ENCODE results near the gene FBXL5. TPM values are rescaled to one million over a fixed set of nuclear protein-coding genes. Genes with fewer than 3 reads are reported as not detected.

FBXL5 gene
- total RNA-seq, 3 donors from 2014 or later, result 44.8 to 104 (median 60.4) TPM

DNA sequence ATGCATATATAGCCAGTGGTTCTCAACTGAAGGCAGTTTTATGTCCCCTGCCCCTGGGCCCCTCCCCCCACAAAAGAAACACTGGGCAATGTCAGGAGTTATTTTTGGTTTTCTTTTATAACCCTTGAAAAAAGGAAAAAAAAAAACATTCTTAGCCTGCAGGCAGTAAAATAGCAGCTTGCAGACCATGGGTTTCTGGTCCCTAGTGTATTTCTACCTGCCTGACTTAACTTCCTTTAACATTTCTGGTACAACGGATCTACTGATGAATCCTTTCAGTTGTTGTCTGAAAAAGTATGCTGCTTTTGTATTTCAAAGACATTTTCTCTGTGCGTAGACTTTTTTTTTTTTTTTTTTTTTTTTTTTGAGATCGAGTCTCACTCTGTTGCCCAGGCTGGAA, 15.4 kb upstream of the FBXL5 start:
- no peak for ATAC-seq
- intact Hi-C loops (cut with DNase I, micrococcal nuclease), result no loop called here
- H3K4me1 ChIP-seq (ENCODE audit: low read depth), result no peaks in the 10 kb centered on the region
- no peaks in the 10 kb centered on the region for H3K36me3 ChIP-seq (ENCODE audit: low read depth)
- TF ChIP-seq, protein P1, sequence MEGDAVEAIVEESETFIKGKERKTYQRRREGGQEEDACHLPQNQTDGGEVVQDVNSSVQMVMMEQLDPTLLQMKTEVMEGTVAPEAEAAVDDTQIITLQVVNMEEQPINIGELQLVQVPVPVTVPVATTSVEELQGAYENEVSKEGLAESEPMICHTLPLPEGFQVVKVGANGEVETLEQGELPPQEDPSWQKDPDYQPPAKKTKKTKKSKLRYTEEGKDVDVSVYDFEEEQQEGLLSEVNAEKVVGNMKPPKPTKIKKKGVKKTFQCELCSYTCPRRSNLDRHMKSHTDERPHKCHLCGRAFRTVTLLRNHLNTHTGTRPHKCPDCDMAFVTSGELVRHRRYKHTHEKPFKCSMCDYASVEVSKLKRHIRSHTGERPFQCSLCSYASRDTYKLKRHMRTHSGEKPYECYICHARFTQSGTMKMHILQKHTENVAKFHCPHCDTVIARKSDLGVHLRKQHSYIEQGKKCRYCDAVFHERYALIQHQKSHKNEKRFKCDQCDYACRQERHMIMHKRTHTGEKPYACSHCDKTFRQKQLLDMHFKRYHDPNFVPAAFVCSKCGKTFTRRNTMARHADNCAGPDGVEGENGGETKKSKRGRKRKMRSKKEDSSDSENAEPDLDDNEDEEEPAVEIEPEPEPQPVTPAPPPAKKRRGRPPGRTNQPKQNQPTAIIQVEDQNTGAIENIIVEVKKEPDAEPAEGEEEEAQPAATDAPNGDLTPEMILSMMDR (IDR thresholded peaks at IDR 0.05), result no peak
- DNase-seq, result no peak
- H3K4me3 ChIP-seq, result no peak overlapping the region
- H3K9me3 ChIP-seq, result no peaks in the 10 kb centered on the region

DNA sequence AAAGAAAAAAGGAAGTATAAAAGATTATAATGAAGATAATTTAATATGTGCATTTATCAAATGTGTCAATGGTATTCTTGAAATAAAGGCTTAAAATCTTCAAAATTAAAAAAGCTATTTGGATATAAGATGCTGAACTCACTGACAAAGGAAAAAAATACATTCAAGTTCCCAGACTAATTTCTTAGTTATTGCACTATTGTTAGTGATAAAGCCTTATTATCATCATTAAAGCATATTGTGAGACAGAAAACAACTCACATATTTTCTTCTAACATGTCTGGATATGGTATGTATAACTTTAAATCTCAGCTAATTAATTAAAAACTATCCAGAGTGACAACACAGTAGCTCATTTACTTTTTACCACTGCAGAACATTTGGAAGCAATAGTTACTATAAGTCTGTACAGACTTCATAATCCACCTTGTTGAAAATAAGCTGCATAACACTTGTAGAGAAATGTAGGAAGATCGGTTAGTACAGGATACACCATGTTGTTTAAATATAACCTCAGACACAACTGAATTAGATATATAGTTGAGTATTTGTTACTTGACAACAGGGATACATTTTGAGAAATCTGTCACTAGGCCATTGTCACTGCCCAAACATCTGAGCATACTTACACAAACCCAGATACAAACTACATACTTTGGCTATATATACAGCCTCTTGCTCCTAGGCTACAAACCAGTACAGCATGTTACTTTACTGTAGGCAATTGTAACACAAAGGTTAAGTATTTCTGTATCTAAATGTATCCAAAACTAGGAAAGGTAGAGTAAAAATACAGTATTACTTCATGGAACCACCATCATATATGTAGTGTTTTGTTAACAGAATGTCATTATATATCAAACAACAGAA, 13.6 kb upstream of the FBXL5 start:
- Histone ChIP-seq H3K9me3 (no peaks in the 10 kb centered on the region), H3K4me3 (no peak overlapping the region), H3K36me3 (ENCODE audit: low read depth) (no peaks in the 10 kb centered on the region), H3K4me1 (ENCODE audit: low read depth) (no peaks in the 10 kb centered on the region)
- intact Hi-C loops (cut with DNase I, micrococcal nuclease), result no loop called here
- TF ChIP-seq, protein P1 (IDR thresholded peaks at IDR 0.05), result no peak
- ATAC-seq (no peak), DNase-seq (no peak)

DNA sequence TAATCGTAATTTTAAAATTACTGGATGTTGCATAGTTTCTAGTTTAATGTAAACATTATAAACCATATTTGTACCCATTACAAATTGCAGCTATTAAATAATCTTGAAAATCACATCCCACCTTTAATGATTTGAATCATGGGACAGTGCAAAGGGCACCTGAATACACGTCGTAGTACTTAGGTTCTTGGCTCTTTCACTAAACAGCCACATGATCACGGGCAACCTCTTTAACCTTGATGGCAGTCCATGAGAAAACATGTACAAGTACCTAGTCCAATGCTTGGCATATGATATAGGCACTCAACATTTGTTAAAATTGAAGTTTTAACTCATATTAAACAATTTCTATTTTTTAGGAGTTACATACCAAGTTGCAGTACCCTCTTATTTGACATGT, 11.8 kb upstream of the FBXL5 start:
- no peaks in the 10 kb centered on the region for H3K9me3 ChIP-seq
- H3K4me1 ChIP-seq (ENCODE audit: low read depth), result no peaks in the 10 kb centered on the region
- H3K36me3 ChIP-seq (ENCODE audit: low read depth), result no peaks in the 10 kb centered on the region
- no peak overlapping the region for H3K4me3 ChIP-seq
- TF ChIP-seq, protein P1 (IDR thresholded peaks at IDR 0.05), result no peak
- no peak for DNase-seq
- no peak for ATAC-seq
- intact Hi-C loops (cut with DNase I, micrococcal nuclease), result no loop called here

DNA sequence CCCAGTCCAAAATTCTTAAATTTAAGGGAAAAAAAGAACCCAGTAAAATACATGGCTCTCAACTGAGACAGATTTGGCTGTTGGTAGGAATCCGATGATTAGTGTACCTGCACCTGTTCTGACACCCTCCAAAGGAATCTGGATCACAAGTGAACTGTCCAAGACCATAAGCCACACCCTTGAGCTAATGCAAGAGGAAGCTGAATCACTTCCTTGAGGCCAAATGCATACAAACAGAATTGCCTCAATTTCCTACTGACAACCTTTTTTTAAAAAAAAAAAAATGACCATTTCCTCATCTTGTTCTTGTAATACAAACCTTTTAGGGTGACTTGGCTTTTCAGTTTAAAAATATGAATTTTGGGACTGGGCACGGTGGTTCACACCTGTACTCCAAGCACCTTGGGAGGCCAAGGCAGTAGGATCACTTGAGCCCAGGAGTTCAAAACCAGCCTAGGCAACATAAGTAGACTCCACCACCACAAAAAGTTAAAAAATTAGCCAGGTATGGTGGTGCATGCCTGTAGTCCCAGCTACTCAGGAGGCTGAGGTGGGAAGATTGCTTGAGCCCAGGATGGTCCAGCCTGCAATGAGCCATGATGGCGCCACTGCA, 10.7 kb upstream of the FBXL5 start:
- TF ChIP-seq, protein P1 (IDR thresholded peaks at IDR 0.05), result no peak
- intact Hi-C loops (cut with DNase I, micrococcal nuclease), result no loop called here
- DNase-seq (peak in 1 of 3 donors; percentile 46), ATAC-seq (peak; percentile 98)
- Histone ChIP-seq H3K4me1 (ENCODE audit: low read depth) (no peaks in the 10 kb centered on the region), H3K9me3 (no peaks in the 10 kb centered on the region), H3K36me3 (ENCODE audit: low read depth) (no peaks in the 10 kb centered on the region), H3K4me3 (no peak overlapping the region)

DNA sequence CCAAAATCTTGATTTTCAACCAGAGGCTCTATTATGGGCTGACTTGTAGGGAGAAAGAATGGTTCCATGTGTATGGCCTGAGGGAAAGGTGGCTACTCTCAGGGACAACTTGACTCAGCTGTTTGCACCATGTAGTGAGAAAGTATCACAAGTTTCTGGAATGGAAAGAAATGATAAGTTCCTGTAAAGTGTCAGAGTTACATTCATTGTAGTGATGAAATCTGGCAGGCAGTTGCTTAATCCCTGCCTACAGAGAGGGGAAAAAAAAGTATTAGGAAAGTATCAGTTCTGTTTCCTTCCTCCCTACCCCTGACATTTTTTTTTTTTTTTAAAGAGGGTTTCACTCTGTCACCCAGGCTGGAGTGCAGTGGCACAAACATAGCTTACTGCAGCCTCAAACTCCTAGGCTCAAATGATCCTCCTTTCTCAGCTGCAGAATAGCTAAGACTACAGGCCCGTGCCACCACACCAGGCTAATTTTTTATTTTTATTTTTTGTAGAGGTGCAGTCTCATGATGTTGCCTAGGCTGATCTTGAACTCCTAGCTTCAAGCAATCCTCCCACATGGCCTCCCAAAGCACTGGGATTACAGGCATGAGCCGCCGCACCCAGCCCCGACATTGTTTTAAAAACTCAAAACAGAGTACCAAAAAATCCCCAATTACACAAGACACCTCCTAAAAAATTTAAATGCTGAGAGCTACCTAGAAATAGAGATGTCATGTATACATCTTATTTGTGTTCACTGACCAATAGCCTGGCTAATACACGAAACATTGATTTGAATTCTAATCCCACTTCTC, 4.8 kb upstream of the FBXL5 start:
- DNase-seq (no peak), ATAC-seq (no peak)
- Histone ChIP-seq H3K4me1 (ENCODE audit: low read depth) (no peaks in the 10 kb centered on the region), H3K4me3 (no peak overlapping the region), H3K9me3 (no peaks in the 10 kb centered on the region), H3K36me3 (ENCODE audit: low read depth) (no peaks in the 10 kb centered on the region)
- intact Hi-C loops (cut with DNase I, micrococcal nuclease), result loop anchor here in 1 of 2 donors (10.0 kb wide), 1 partner anchor 185 kb away; no protein-coding TSS in a partner anchor
- TF ChIP-seq, protein P1 (IDR thresholded peaks at IDR 0.05), result no peak

Measured in mucosa of descending colon (tissue), 3 donors.